Neuronal stem cell (in vitro differentiated cells): ENCODE data around the gene TSPAN9.
A peak's percentile ranks its signal among the peaks of the same experiment; 100 is the strongest.

Experiments used
- DNase-seq: peaks from one replicate; pipeline ENCODE4 v3.0.0-alpha.2; 2013; ENCODE audit warnings: low spot score
- H2AFZ ChIP-seq: one replicate; pipeline ENCODE4 v1.6.1; 2013; ENCODE audit warnings: mild to moderate bottlenecking, low read length, inconsistent platforms
- H2AK5ac ChIP-seq: 2 replicates; pipeline ENCODE4 v1.6.1; 2013; ENCODE audit warnings: low read depth, mild to moderate bottlenecking, inconsistent platforms, low read length, moderate library complexity, mixed read lengths
- H2BK120ac ChIP-seq: 2 replicates; pipeline ENCODE4 v1.6.1; 2013; ENCODE audit warnings: low read depth, mild to moderate bottlenecking, inconsistent platforms, low read length, moderate library complexity, mixed read lengths
- H2BK12ac ChIP-seq: one replicate; pipeline ENCODE4 v1.6.1; 2013; ENCODE audit warnings: low read length, inconsistent platforms
- H2BK15ac ChIP-seq: 2 replicates; pipeline ENCODE4 v1.6.1; 2013; ENCODE audit warnings: mild to moderate bottlenecking, low read length, inconsistent platforms, mixed read lengths
- H2BK5ac ChIP-seq: one replicate; pipeline ENCODE4 v1.6.1; 2013; ENCODE audit warnings: inconsistent platforms, mild to moderate bottlenecking, low read length, moderate library complexity
- H3K14ac ChIP-seq: one replicate; pipeline ENCODE4 v1.6.1; 2013; ENCODE audit warnings: low read length, inconsistent platforms
- H3K18ac ChIP-seq: 2 replicates; pipeline ENCODE4 v1.6.1; 2013; ENCODE audit warnings: low read length, inconsistent platforms
- H3K23ac ChIP-seq: 2 replicates; pipeline ENCODE4 v1.6.1; 2013; ENCODE audit warnings: low read depth, mild to moderate bottlenecking, mixed read lengths, low read length, inconsistent platforms; ENCODE audit not compliant: poor library complexity
- H3K27ac ChIP-seq: replicated peaks from 3 replicates; pipeline ENCODE4 v1.5.1; 2013; ENCODE audit warnings: low read length, inconsistent platforms
- H3K27me3 ChIP-seq, 3 experiments: 2 replicates each; pipeline ENCODE4 v1.6.1; 2013; ENCODE audit warnings: low read length in 3 of 3, mild to moderate bottlenecking in 2 of 3, inconsistent platforms in 1 of 3, low read depth in 1 of 3, mixed read lengths in 1 of 3, moderate library complexity in 1 of 3; ENCODE audit not compliant: control insufficient read depth in 3 of 3, insufficient read depth in 3 of 3
- H3K36me3 ChIP-seq, 2 donors: replicated peaks in 1 of 2; 2 replicates each; pipeline ENCODE4 v1.6.1; 2013; ENCODE audit warnings: low read length in 2 of 2; ENCODE audit not compliant: control insufficient read depth in 2 of 2, insufficient read depth in 2 of 2
- H3K4ac ChIP-seq: 2 replicates; pipeline ENCODE4 v1.6.1; 2013; ENCODE audit warnings: inconsistent platforms, mild to moderate bottlenecking, low read length, moderate library complexity
- H3K4me1 ChIP-seq, 2 donors: 1 replicate in 1 of 2; 2 replicates in 1 of 2; pipeline ENCODE4 v1.6.1; 2013; ENCODE audit warnings: low read length in 2 of 2, low read depth in 1 of 2; ENCODE audit not compliant: control insufficient read depth in 2 of 2, insufficient read depth in 1 of 2
- H3K4me2 ChIP-seq: one replicate; pipeline ENCODE4 v1.6.1; 2013; ENCODE audit warnings: mild to moderate bottlenecking, low read length, inconsistent platforms; ENCODE audit not compliant: insufficient read depth, poor library complexity, severe bottlenecking
- H3K4me3 ChIP-seq, 2 donors: 2 replicates each; pipeline ENCODE4 v1.5.1; 2013; ENCODE audit warnings: low read length in 2 of 2, mild to moderate bottlenecking in 2 of 2, inconsistent platforms in 1 of 2, moderate library complexity in 1 of 2
- H3K79me1 ChIP-seq: one replicate; pipeline ENCODE4 v1.6.1; 2013; ENCODE audit warnings: low read depth, mild to moderate bottlenecking, inconsistent platforms, low read length, moderate library complexity
- H3K9ac ChIP-seq: one replicate; pipeline ENCODE4 v1.6.1; 2013; ENCODE audit warnings: mild to moderate bottlenecking, low read depth, low read length, inconsistent platforms; ENCODE audit not compliant: poor library complexity
- H3K9me3 ChIP-seq, 2 donors: replicated peaks in 1 of 2; 2 replicates each; pipeline versions ENCODE3 to v1.6.1; 2013; ENCODE audit warnings: low read length in 2 of 2, mild to moderate bottlenecking in 2 of 2, inconsistent platforms in 1 of 2, low read depth in 1 of 2, mixed read lengths in 1 of 2, moderate library complexity in 1 of 2; ENCODE audit not compliant: control insufficient read depth in 2 of 2, insufficient read depth in 1 of 2
- H4K8ac ChIP-seq: one replicate; pipeline ENCODE4 v1.6.1; 2013; ENCODE audit warnings: low read depth, mild to moderate bottlenecking, inconsistent platforms, low read length, moderate library complexity
- H4K91ac ChIP-seq: one replicate; pipeline ENCODE4 v1.6.1; 2013; ENCODE audit warnings: low read length, low read depth, mild to moderate bottlenecking, inconsistent platforms; ENCODE audit not compliant: poor library complexity
- WGBS, 2 donors: extraction: QIAGEN DNeasy Blood & Tissue Kit; methylation state at CpG; one replicate each; pipeline ENCODE4 v1.1.7; 2013; ENCODE audit warnings: missing lambda C conversion rate in 2 of 2, mixed read lengths in 1 of 2; ENCODE audit not compliant: insufficient read length in 2 of 2, insufficient replicate concordance in 1 of 2; ENCODE audit errors: extremely low coverage in 2 of 2; 5-methylcytosine and 5-hydroxymethylcytosine counted together

Gene TSPAN9

GRCh38 chr12:3244219-3244750, 167.1 kb downstream of the TSPAN9 start:
- Histone ChIP-seq H3K9ac (peak overlapping the region; percentile 13), H3K27ac (no peak overlapping the region), H3K9me3 (peaks cover 0 to 3% of the 10 kb centered on the region in 2 donors), H4K8ac (no peak overlapping the region), H3K4ac (no peak overlapping the region), H3K23ac (no peak overlapping the region), H3K79me1 (no peaks in the 10 kb centered on the region), H3K36me3 (no peaks in the 10 kb centered on the region), H2AFZ (no peak overlapping the region), H2BK120ac (no peak overlapping the region), H2BK15ac (no peak overlapping the region), H3K4me2 (no peak overlapping the region), H3K4me1 (peaks cover 0 to 2% of the 10 kb centered on the region in 2 donors), H3K14ac (no peak overlapping the region), H3K4me3 (no peak overlapping the region), H2BK5ac (peak overlapping the region; percentile 27), H2AK5ac (no peak overlapping the region), H4K91ac (no peak overlapping the region), H2BK12ac (no peak overlapping the region), H3K27me3 (no peaks in the 10 kb centered on the region), H3K18ac (peak overlapping the region; percentile 90)
- no CpG with 5 or more reads among the region's 20 CpGs for WGBS, 2 donors
- no peak for DNase-seq

DNA sequence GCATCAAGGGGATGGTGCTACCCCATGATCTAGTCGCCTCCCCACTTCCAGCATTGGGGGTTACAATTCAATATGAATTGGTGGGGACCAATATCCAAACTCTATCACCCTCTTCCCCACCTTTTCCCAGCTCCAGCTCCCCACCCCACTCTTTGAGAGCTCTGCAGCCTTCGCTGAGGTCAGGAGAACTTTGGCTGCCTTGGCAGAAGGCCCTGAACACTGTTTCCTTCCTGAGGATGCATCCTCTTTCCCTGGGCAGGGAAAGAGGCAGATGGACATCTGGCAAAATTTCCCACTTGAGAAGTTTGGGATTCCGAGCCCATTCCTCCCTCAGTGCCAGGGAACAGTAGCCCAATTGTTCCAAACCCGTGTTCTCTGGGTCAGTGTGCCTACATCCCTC, 169.1 kb downstream of the TSPAN9 start:
- Histone ChIP-seq H3K9ac (no peak overlapping the region), H3K23ac (no peak overlapping the region), H3K4me2 (no peak overlapping the region), H3K36me3 (no peaks in the 10 kb centered on the region), H3K18ac (no peak overlapping the region), H2BK120ac (no peak overlapping the region), H3K4ac (no peak overlapping the region), H4K91ac (no peak overlapping the region), H2BK15ac (no peak overlapping the region), H3K9me3 (peaks cover 0 to 3% of the 10 kb centered on the region in 2 donors), H3K27me3 (no peaks in the 10 kb centered on the region), H2AFZ (no peak overlapping the region), H3K79me1 (no peaks in the 10 kb centered on the region), H3K14ac (no peak overlapping the region), H2BK12ac (no peak overlapping the region), H2AK5ac (peak overlapping the region; percentile 26), H2BK5ac (no peak overlapping the region), H4K8ac (no peak overlapping the region), H3K4me1 (peaks cover 0 to 2% of the 10 kb centered on the region in 2 donors), H3K27ac (no peak overlapping the region), H3K4me3 (no peak overlapping the region)
- no CpG with 5 or more reads among the region's 4 CpGs for WGBS, 2 donors
- DNase-seq: no peak

DNA sequence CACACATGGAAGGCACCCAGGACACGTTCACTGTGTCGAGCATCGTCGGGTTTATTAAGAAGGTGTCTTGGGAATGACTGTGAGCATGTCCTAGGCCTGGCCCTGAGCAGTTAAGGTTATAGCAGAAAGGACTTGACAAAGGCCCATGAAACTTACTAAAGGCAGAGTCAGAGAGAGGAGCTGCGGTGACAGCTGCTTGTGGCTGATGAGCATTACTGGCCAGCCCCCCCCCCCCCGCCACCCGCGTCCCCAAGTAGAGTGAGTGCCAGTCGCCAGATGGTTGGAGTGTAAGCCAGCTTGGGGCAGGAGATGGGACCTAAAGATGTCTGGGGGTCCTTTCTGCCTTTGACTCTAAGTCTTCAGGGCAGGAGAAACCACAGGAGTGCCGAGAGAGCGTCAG, 169.9 kb downstream of the TSPAN9 start:
- Histone ChIP-seq H3K4me3 (no peak overlapping the region), H4K91ac (no peak overlapping the region), H3K9me3 (peaks cover 0 to 3% of the 10 kb centered on the region in 2 donors), H3K23ac (no peak overlapping the region), H2BK5ac (no peak overlapping the region), H3K27me3 (no peaks in the 10 kb centered on the region), H3K4me2 (no peak overlapping the region), H3K36me3 (no peaks in the 10 kb centered on the region), H3K4me1 (peaks cover 0 to under 1% of the 10 kb centered on the region in 2 donors), H3K79me1 (no peaks in the 10 kb centered on the region), H3K4ac (no peak overlapping the region), H3K27ac (no peak overlapping the region), H3K18ac (no peak overlapping the region), H3K9ac (no peak overlapping the region), H2BK12ac (no peak overlapping the region), H2AFZ (no peak overlapping the region), H4K8ac (no peak overlapping the region), H2AK5ac (no peak overlapping the region), H2BK120ac (no peak overlapping the region), H3K14ac (peak overlapping the region; percentile 47), H2BK15ac (no peak overlapping the region)
- no peak for DNase-seq
- no CpG with 5 or more reads among the region's 11 CpGs for WGBS, 2 donors

DNA sequence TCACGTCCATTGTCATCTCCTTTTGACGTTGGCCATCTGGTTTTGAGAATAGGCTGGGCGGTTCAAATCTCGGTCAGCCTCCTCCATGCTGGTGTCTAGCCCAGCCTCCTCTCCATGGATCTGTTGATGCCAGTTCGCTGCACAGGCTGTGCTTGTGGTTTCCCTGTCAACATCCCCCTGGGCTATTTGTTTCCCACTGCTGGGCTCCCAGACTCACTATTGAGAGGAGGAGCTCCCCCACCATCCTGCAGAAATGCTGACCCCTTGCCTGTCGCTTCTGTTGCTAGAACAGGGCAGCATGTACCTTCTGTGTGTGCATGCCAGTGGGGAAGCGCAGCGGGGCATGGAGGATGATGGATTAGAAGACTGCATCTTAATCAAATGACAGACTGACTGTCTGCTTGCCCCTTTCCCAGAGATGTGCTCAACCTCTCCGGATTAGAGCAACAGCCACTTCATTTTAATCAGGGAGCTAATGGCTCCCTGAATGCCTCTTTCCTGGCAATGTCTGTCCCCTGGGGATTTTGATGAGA, 170.5 kb downstream of the TSPAN9 start:
- Histone ChIP-seq H2AFZ (no peak overlapping the region), H3K36me3 (no peaks in the 10 kb centered on the region), H2BK12ac (no peak overlapping the region), H3K23ac (no peak overlapping the region), H2AK5ac (no peak overlapping the region), H4K91ac (no peak overlapping the region), H3K4me3 (no peak overlapping the region), H3K27me3 (no peaks in the 10 kb centered on the region), H3K4me1 (peaks cover 3% of the 10 kb centered on the region in 2 donors), H2BK15ac (no peak overlapping the region), H3K27ac (no peak overlapping the region), H2BK5ac (no peak overlapping the region), H3K18ac (no peak overlapping the region), H3K4me2 (no peak overlapping the region), H3K9ac (no peak overlapping the region), H3K14ac (no peak overlapping the region), H3K4ac (no peak overlapping the region), H2BK120ac (no peak overlapping the region), H3K9me3 (peaks cover 0 to 3% of the 10 kb centered on the region in 2 donors), H3K79me1 (no peaks in the 10 kb centered on the region), H4K8ac (no peak overlapping the region)
- no CpG with 5 or more reads among the region's 9 CpGs for WGBS, 2 donors
- DNase-seq: no peak
